Bronchus fibroblast of lung (primary cell): ENCODE data around the gene ENTREP1. TPM values are rescaled to one million over a fixed set of nuclear protein-coding genes. Genes with fewer than 3 reads are reported as not detected.

Experiments
- total RNA-seq: library from RNA; depleted of rRNA; stranded (reverse); fragments of >200 nt; gene quantifications from 2 replicates; pipeline ENCODE4 v1.2.3, GENCODE V29; 2015

ENTREP1 gene
- total RNA-seq = not detected in 2 replicates

GRCh38 chr9:69324549-69325401 lies at the start of gene ENTREP1:
TSS of gene ENTREP1 (plus strand) at chr9:69325215. CDS start at chr9:69325310, 95 bp downstream.

Other genes with a start within 250 kb of the ENTREP1 start
- gene TJP2, start 150.9 kb upstream of the ENTREP1 start, total RNA-seq = 57.2 and 70.9 TPM in 2 replicates